ENCODE data around the gene LBP.

GRCh38 chr20:38308047-38308438 lies 38.2 kb upstream of the LBP start:
- no peak for TF ChIP-seq CTCF (IDR thresholded peaks at IDR 0.05 in 4 of 5, conservative IDR thresholded peaks at IDR 0.05 in 1 of 5)
- TF ChIP-seq POLR2A (IDR thresholded peaks at IDR 0.05) = no peak

Data from gastrocnemius medialis (tissue), 4 donors.